GM12873 (cell line): ENCODE data around the gene UGT1A1.

ENCODE experiments used
- CTCF ChIP-seq: IDR thresholded peaks from 2 replicates; pipeline ENCODE4 v1.5.1; 2012; ENCODE audit warnings: low read depth, mild to moderate bottlenecking, moderate library complexity, low read length, control low read depth; ENCODE audit not compliant: insufficient read depth; ENCODE audit errors: missing control alignments

Gene UGT1A1

GRCh38 chr2:233758141-233758540 lies 1.9 kb upstream of the UGT1A1 start:
- no peak for TF ChIP-seq CTCF

- TF ChIP-seq CTCF: no peak
Observed at GRCh38 chr2:233758849-233759248, 1.2 kb upstream of the UGT1A1 start.

GRCh38 chr2:233761040-233761769 lies 1.1 kb downstream of the UGT1A1 start:
- no peak for TF ChIP-seq CTCF

- no peak for TF ChIP-seq CTCF
Observed at GRCh38 chr2:233764264-233764663, 4.2 kb downstream of the UGT1A1 start.

- TF ChIP-seq CTCF: no peak
Observed at GRCh38 chr2:233764761-233765160, 4.7 kb downstream of the UGT1A1 start.

- TF ChIP-seq CTCF: no peak
Observed at GRCh38 chr2:233766416-233766815, 6.3 kb downstream of the UGT1A1 start.

- no peak for TF ChIP-seq CTCF
Observed at GRCh38 chr2:233768076-233768475, 8.0 kb downstream of the UGT1A1 start.
